ENCODE measurements around the gene CROCC.

The CROCC gene

DNA sequence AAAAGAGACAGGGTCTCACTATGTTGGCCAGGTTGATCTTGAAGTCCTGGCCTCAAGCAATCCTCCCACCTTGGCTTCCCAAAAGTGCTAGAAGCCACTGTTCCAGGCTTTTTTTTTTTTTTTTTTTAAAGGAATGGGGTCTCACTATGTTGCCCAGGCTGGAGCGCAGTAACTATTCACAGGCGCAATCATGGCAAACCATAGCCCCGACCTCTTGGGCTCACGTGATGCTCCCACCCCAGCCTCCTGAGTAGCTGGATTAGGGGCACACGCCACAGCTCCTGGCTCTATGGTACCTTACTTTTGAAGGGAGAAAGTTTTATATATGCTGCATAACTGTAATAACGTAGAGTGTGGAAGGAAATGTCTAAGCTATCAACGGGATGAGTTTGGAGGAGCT lies 95.7 kb downstream of the CROCC start:
- no peak for DNase-seq

DNA sequence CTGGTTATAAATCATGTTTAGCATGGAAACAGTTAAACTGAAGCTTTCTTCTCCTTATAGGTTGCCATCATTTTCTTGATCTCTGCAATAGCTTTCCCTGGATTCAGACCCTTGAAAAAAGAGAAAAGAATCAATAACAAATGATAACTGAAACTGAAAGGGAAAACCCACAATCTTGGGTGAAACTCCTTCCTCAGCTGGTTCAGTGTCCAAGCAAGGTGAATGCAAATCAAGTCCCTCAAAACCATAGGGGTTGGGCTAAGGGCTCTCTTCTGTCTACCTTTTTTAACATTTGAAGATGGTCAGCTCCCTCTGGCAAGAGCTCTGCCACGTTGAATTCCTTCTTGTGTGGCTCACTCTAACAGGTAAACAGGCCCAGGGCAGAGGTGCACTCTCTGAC lies 97.1 kb downstream of the CROCC start:
- DNase-seq = no peak

DNA sequence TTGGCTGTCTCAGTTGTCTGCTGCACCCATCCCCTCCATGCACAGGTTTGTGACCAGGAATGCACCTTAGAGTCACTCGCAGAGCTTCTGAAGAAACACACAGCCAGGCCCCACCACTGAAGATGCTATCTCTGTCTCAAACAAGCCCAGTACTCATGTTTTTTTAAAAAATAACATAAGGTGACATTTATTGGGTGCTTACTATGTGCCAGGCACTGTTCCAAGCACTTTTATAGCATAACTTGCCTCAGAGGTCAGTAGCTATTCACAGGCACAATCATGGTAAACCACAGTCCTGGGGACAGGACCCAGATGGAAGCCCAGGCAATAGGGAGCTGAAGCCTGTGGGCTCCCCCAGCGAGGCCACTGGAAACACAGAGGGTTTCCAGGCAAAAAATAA lies 98.8 kb downstream of the CROCC start:
- DNase-seq = no peak

DNA sequence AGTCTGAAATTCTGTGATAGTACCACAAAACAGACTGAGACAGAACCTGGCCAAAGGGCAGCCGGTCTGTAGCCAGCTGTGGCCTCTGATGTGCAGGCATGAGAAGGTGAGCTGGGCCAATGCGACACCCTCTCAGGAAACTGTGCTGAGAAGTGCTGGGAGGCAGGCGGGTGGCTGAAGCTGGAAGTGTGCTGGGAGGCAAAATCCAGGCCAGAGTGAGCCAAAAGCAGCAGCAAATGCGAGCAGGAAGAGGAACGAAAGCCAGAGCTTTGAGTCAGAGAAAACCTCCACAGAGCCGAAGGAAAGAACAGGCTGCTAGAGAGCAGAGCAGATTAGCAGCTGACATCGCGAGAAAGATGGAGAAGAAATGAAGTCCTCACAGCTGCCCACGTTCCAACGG lies 100.2 kb downstream of the CROCC start:
- DNase-seq = no peak
